IPS-NIHi11 (cell line): ENCODE data around the gene ZDHHC14.
"Not testable (repeated sequence)": the region's sequence is repeated elsewhere in the genome, so short reads cannot be mapped to it uniquely, and the experiment has no call there.

Experiments used
- DNase-seq: peaks from one replicate; pipeline ENCODE4 v3.0.0; 2012; ENCODE audit warnings: mixed read lengths, low spot score

ZDHHC14 gene

DNA sequence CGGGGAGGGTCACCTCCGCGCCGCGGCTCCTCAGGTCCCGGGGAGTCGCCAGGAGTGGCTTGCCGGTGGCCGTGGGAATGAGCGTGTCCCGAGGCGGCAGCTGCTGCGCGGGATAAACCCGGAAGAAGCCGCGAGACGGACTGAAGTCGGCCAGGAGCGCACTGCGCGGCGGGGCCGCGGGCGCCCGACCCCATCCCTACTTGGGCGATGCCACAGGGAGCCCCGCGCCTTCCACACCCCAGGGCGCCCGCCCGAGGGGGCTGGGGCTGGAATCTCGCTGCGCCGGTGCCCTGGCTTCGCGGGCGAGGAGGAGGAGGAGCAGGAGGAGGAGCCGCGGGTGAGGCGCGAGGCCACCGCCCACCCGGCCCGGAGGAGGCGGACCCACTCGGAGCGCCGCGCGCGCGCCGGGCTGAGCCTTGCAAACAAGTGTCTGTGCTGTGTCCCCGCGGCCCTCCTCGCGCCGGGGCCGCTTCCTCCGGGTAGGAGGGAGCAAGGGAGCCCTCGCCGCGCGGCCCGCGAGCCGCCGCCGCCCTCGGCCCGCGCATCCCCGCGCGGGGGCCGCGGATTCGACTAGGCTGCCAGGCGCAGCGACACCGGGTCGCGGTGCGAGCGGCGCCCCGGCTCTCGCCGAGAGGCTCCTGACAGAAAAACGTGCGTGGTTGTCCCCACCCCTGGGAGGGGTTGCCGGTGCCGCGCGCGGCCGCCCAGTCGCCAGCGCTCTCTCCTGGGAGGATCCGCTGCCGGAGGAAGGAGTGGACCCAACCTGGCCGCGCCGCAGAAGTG lies at the start of gene ZDHHC14:
TSS of gene ZDHHC14 (plus strand) at position 412 of the 783 bp plus-strand sequence.
- peak; percentile 72 for DNase-seq

DNA sequence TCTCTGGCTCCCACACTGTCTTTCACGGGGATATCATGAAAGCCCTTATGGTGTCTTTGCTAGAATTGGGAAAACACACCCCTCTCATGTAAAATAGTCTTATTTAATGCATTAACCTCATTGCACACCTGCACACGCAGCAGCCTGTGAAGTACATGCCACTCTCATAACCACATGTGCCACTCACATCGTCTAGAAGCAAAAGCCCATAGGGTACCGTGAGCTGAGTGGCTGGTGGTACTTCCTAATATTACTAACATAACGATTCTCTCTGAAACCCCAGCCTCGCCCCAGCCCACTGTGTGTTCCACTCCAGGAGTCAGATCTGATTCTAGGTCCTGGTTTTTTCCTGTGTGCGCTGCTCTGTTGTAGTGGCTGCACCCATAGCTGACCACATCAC lies 48.2 kb upstream of the ZDHHC14 start:
- DNase-seq = no peak

DNA sequence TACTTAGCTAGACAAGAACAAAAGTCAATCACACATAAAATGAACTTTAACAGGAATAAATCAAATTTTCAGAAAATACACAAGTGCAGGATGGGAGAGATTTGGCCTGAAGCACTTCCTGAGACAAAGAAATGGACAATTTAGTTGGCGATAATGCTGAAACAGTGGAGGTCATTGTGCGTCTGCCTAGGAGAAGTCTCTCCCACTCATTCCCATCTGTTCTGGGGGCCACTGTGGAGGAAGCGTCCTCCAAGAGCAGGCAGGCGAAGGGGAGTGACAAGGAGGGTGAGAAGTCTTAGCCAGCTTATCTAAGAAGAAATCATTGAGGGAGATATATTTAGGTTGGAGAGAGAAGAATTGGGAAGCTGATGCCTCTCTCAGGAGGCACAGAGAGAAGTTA lies 47.5 kb upstream of the ZDHHC14 start:
- no peak for DNase-seq

DNA sequence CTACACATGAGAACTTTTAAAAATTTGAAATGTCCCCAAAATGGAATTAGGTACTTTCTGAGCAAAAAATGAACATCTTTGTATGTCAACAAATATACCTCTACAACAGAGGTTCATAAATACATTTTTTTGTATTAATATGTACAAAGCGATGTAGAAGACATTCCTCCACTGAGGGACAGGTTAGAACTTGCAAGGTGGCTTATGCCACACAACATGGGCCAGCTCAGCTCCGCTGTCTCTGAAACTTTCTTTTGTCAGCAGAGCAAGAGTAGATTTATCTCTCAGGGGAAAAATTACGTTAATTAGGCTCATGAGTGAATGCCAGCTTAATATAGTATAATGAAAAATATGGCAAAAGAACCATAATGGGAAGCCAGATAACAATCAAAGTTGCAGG lies 47.0 kb upstream of the ZDHHC14 start:
- DNase-seq = no peak

DNA sequence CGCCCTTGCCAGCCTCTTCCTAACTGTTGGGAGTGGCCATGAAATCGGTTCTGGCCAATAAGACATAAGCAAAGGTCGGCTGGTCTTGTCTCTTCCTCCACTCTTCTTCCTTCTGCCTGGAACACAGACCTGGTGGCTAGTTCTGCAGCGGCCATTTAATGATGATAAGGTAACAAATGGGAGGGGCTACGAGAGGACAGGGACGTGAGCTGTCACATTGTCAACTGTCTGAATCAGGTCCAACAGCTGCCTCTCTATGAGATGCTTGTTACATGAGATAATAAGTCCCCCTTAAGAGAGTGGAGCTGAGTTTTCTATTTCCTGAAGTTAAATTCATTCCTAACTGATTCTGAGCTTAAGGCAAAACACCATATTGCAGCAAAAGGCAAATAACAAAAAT lies 45.2 kb upstream of the ZDHHC14 start:
- DNase-seq = no peak

DNA sequence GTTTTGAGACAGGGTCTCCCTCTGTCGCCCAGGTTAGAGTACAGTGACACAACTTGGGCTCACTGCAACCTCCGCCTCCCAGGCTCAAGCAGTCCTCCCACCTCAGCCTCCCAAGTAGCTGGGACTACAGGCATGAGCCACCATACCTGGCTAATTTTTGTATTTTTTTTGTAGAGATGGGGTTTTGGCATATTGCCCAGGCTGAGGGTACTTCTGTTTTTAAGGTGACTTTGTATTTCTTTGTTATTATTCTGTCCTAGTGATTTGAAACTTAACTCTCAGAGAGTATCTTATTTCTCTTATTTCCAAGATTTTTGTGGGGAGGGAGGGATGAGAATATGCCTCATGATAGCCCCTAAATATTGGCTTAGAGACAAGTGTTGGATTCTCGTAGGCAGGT lies 43.7 kb upstream of the ZDHHC14 start:
- DNase-seq = not testable (repeated sequence)

DNA sequence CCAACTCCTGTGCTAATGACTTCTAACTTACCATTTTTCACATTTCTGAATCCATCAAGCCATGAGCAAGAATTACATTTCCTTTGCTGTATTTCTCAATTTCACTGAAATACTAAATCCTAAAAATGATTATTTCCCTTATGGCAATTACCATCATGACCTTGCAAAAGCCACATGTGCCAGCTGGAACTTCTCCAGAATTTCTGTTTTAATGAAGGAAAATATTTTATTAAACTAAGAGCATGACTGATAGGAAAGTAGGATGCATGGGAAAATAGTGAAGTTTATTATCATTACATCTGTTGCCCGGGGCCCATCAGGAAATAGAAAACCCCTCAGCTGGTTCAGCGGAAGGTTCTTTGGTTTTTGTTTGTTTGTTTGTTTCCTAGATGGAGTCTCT lies 43.2 kb upstream of the ZDHHC14 start:
- DNase-seq = no peak

DNA sequence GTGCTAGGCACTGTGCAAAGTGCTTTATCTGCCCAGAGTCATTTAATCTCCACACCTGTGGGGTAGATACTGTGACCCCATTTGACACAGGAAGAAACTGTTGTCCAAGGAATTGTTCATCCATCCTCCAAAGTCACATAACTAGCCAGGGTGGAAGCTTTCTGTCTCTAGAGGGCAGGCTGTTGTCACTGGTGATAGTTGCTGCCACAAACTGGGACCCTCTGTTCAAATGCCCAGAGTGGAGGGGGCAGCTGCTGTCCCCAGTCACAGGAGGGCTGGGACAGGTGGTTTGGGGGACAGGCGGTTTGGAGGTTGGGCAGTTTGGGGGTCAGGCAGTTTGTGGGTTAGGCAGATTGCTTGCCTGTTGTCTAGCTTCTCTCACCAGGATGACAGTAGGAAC lies 41.6 kb upstream of the ZDHHC14 start:
- DNase-seq = peak; percentile 17

DNA sequence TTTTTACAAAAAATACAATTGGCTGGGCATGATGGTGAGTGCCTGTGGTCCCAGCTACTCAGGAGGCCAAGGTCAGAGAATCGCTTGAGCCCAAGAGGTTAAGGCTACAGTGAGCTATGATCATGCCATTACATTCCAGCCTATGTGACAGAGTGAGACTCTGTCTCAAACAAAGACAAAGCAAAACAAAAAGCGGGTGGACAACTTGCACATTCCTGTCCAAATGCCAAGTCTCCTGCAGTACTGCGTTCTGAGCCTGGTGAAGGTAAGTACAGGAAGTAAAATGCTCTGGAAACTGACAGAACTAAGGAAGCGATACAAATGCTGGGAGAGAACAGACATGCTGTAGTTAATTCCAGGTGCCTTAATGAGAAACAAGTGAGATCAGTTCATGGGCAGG lies 37.3 kb upstream of the ZDHHC14 start:
- no peak for DNase-seq

DNA sequence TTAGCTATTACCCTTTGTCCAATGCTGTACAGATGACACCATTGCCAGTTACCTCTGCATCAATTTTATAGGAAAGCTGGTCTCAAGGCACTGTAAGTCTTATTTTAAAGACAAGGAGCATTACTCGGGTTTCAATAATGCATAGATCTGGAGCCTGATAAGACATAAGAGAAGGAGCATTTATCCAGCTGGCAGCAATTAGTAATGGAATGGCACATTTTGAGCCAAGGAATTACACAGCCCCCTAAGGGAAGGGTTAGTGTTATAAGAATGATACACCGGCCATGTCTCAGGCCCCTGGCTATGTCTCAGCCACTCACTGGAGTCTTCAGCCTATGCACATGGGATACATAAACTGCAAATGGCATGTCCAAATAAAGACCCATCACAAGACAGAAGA lies 34.6 kb upstream of the ZDHHC14 start:
- no peak for DNase-seq

DNA sequence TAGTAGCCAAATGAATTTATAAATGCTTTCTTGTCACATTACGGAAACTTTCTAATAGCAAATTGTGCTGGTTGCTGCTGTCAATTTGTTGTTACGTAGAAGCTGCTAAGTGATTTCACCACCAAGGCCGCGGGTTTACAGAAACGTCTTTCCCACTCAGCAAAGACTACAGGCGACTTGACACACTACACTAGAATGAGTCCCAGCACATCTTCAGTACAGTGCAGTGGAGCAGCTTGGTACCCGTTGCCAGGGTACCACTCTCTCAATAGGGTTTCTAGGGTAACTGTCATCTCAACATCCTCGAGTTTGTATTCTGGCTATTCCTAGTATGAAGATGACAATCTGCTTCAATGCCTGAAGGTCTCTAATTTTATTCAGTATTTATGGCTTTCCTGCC lies 22.7 kb upstream of the ZDHHC14 start:
- DNase-seq = no peak

DNA sequence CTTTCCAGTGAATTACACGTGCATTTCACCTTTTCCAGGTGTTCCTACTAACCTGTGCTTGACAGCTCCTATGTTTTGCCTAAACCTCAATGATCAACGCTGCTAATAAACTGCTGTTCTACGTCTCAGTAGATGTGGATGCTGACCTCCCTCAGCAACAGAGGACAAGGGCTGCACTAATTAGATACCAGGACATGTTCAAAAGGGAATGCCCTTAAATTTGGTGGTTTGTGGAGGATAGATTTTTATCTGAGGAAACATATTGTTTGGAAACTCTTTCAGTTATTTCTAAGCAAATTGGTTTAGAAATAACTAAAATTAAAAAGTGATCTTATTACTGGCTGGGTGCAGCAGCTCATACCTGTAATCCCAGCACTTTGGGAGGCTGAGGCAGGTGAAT lies 19.1 kb upstream of the ZDHHC14 start:
- no peak for DNase-seq

DNA sequence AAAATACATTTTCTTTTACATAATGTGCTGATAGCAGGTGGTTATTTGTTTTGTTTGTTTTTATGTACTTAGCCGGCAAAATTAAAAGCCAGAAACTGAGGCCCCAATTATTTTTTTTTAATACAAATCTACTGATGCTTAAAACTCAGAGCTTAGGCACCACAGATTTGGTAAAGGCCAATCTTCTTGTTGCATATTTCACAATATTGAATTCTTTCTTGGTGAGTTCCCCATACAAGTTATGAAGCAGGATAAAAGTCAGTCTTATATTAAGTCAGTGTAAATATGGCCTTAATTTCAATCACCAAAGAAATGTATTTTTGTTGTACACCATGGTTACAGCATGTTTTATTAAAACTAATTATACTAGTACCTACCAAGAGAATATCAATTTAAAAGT lies 16.3 kb upstream of the ZDHHC14 start:
- no peak for DNase-seq

DNA sequence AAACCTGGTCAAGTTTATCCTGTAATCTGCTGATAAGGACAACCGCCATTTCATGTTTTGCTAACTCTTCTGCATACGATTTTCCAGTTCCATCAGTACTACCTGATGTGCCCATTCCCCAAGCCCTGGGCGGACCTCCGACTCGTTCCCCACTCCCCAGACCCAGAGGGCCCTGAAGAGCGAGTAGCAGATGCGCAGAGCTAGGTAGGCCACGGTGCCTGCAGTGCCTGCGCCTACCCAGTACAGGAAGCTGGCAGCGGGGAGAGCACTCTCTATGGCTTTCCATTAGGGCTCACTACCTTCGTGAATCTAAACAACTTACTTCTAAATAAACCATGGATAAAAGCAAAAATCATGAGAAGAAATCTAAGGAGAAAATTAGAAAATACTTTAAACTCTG lies 14.3 kb upstream of the ZDHHC14 start:
- DNase-seq = no peak

DNA sequence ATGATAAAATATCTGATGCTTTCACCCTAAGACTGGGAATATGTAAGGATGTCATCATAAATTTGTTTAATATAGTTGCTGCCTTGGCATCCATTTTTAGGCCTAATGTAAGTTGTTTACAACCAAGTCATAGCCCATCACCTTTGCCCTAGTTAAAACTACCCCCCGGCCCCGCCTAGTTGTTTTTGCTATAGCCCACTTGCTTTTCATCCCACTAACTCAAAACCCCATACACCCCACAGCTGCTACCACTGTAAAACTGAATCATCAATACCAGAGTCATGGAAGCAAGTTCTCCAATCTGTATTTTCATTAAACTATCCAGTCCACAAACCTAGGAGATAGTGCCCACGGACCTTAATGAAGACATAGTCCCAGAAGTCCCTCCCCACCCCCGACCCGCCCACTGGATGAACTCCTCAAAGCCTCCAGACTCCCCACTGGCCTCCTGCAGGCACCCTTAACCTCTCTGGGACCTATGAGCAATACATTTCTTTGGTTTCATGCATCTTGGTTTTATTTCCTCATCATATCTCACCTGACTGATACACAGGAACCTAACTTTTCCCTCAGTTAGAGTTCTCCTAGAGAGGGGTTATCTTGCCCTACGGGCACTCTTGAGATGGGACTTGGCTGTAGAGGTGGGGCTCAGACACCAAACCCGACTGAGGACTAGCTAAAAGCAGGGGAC lies 12.5 kb upstream of the ZDHHC14 start:
- DNase-seq = no peak

DNA sequence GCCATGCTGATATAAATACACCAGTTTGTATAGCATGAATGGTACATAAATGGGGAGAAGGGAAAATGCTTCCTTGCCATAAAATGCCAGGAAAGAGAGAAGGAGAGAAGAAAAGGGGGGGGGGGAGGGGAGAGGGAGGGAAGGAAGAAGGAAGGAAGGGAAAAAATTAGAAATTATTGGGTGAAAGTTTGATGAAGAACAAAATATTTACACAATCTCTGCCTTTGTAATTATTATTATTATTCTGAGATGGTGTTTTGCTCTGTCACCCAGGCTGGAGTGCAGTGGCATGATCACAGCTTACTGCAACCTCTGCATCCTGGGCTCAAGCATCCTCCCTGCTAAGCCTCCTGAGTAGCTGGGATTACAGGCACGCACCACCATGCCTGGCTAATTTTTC lies 10.2 kb upstream of the ZDHHC14 start:
- no peak for DNase-seq

DNA sequence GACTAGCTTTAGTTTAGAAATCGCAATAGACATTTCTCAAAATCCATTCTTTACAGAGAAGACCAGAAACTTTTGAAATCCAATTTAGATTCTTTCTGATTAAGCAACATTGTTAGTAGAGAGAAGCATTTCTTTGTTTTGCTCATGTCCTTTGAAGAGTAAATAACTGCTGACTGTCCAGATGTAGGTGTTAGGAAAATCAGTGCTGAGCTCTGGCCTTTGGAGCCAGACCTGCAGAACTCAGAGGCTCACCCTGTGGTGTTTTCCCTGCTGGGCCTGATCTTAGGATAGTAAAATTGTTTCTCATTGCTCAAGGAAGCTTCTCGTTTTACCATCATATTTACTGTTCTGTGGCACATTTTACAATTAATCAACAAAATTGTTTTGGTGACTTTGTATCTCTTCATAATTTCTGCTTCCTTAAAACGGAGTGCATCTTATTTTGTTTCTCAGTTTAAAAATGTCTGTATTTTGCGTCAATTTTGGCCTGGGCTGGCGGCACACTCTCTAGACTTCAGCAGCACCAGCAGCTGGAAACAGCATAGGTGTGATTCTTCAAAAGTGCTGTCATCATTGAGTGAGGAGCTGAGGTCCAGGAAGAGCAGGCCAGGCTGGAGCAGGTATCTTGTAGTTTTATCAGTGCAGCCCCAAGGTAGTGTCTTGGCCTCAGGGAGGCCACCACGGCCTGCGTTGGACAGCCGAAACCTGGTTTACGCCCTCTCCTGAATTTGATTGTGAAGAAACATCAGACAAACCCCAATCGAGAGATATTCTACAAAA lies 8.3 kb upstream of the ZDHHC14 start:
- DNase-seq = no peak

DNA sequence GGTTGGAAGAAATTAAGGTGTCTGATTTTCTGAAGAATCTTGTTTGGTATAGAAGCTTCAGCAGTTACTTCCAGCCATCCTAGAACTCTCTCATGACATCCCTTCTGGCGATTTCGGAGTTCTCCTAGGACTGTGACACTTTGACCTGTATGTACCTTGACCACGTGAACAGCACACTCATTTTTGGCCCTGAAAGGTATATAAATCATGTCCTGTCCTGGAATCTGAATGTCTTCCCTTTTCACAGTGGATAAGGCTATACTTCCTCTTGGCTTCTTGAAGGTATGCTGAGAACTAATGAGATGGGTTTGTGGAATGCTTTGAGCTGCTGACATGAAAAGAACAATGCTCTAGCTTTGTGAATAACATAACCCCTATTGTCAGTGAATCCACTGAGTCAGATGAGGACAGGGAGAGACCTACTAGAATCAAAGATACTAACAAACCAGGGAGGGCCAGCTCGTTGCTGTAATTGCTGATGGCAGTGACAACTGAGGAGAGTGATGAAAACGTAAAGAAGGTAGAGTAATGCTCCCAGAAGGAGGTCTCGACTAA lies 6.0 kb upstream of the ZDHHC14 start:
- DNase-seq = peak; percentile 38

DNA sequence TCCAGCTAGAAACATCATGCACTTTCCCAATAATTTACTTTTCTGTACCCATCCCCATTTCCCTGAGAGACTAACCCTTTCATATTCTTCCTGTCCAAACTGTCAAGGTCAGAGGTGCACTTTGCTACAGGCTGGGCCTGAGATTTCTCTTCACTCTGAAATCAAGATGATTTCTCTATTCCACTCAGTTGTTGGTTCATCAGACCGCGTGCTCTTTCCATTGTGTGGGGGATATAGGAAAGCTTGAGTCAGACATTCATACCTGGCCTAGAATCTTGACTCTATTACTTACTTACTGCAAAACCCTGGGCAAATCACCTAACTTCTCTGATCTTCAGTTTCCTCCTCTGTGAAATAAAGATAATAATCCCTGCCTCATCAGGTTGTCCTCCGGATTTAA lies 4.7 kb upstream of the ZDHHC14 start:
- no peak for DNase-seq

DNA sequence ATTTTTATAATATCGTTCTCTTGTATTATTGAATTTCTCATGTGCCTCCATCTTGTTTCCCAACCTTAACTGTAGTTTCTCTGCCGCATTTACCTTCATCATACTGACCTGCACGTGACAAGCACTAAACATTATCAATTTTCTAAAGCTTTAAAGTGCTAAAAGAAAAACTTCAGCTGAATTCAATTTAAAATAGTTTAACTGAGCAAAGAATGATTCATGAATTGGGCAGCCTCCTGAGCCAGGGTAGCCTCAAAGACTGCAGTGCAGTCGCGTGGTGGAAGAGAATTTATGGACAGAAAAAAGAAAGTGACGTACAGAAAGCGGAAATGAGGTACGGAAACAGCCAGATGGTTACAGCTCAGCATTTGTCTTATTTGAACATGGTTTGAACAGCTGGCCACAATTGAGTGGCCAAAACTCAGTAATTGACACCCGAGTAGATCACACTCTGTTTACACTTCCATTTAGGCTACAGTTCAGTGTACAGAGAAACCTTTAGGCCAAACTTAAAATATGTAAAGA lies 4.2 kb upstream of the ZDHHC14 start:
- no peak for DNase-seq

DNA sequence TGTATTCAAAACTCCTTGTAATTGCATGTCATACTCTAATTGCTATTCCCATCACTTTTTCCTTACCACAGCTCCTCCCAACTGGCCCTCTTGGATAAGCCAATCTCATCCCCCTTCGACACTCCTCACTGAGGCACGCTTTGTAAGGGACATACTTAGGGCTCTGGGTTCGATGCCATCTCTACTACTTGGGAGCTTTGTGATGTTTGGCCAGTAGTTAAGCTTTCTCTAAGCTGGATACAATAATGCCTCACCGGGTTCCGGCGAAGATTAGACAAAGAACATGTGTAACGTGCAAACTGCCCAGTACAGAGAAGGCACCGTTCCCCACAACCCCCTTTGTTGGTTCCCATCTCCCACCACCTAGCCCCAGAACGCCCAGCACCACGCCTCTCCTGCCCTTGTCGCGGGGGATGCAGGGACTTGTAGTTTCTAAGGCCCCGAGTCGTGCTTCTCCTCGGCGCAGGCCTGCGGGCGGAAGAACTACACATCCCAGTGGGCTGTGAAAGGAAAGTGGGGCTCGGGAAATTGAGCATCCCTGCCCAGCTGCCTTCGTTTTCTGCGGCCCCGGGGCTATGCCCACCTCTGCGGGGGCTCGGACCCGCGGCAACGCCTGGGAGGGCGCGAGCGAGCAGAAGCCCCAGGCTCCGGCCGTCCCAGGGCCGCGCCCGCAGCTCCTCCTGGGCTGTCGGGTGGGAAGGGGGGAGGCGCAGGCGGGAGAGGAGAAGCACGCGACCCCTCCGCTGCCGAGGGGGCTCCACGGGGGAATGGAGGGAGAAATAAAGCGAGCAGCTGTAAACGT lies 1.1 kb upstream of the ZDHHC14 start:
- peak; percentile 87 for DNase-seq

DNA sequence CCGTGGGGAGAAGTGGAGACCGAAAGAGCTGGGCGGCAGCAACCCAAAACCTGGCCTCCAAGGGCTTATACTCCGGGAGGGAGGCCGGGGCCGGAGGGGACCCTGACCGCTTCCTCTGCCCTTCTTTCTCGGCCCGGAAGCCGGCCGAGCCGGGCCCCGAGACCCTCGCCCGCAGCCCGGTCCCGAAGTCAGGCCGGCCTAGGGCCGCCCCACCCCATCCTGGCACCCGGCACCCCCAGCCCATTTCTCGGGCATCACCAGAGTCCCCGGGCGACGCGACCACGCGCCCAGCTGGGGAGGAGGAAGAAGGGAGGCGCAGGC lies 572 bp upstream of the ZDHHC14 start:
- DNase-seq = peak; percentile 43
